ENCODE data around the gene SLC18A3.

SLC18A3 gene

DNA sequence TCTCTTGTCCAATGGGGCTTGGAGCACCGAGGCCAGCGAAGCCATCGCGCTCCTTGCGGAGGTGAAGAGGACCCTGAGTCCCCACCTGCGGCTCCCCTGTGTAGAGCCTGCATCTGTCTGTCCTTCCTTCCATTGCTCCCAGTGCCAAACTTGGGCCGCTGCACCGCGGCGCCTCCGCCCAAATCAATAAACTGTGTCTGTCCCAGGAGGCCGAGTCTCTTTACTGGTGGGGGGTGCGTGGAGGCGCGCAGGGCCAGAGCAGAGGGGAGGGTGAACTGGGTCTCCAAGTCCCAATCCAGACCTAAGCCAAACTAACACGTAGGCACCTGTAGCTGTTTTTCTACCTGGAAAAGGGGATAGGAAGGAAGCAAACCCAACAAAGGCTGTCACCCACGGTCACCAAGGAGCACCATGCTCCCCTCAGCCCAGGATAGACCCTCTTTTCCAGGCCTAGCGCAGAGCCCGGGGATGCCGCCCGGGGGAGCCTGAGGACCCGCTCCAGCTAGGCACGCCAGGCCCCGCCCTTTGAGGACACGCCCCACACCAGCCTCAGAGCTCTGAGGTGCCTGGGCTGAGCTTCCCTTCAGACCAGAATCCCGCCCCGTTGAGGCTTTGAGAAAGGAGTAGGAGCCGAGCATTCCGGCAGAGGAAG, 2.5 kb downstream of the SLC18A3 start:
- no peak for FAIRE-seq

DNA sequence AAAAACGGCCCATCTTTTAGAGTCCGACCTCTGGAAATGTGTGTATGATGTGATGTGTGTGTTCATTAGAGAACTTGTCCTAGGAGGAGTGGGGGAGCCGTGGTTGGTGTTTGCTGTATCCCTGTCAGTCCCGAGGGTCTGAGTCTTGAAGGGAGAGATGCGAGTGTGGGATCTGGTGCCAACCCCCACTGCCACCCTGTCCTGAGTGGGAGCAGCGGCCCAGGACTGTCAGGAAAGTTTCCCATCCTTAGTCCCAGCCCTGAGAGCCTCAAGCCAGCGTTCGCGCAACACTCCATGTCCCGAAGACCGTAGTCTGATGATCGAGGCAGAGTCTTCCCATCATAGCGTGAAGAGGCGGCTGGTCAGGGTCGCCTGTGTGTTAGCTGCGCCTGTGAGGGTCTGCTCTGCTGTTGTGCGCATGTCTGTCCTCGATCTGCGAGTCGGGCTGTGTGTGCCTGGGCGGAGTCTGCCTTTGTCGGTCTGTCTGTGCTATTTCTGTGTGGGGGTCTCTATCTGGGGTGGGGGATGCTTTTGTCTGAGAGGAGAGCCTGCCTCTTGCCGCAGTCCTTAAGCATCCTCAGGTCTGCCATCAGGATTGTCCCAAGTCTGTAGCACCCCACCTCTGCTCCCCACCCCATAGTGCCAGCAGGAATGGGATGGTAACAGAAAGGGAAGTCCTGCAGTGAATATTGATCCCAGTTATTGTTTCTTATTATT, 3.2 kb downstream of the SLC18A3 start:
- no peak for FAIRE-seq

DNA sequence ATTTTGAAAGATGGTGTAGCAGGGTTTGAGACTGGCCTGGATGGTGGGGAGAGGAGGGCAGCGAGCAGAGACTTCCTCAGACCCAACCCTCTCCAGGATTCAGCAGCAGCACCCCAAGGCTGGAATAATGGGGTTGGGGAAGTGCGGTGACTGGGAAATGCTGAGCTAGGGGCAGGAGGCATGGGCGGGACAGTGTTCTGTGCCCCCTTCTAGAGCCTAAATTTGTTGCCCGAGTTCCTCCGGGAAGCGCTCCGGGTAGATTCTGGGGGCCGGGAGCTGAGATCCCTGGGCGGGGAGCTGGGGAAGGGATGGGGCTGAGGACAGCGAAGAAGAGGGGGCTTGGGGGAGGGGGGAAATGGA, 3.8 kb downstream of the SLC18A3 start, which contains the start of gene CHAT:
TSS of gene CHAT (plus strand) at position 156 of the 360 bp plus-strand sequence. CDS start at position 309, 153 bp downstream.
- no peak for FAIRE-seq

DNA sequence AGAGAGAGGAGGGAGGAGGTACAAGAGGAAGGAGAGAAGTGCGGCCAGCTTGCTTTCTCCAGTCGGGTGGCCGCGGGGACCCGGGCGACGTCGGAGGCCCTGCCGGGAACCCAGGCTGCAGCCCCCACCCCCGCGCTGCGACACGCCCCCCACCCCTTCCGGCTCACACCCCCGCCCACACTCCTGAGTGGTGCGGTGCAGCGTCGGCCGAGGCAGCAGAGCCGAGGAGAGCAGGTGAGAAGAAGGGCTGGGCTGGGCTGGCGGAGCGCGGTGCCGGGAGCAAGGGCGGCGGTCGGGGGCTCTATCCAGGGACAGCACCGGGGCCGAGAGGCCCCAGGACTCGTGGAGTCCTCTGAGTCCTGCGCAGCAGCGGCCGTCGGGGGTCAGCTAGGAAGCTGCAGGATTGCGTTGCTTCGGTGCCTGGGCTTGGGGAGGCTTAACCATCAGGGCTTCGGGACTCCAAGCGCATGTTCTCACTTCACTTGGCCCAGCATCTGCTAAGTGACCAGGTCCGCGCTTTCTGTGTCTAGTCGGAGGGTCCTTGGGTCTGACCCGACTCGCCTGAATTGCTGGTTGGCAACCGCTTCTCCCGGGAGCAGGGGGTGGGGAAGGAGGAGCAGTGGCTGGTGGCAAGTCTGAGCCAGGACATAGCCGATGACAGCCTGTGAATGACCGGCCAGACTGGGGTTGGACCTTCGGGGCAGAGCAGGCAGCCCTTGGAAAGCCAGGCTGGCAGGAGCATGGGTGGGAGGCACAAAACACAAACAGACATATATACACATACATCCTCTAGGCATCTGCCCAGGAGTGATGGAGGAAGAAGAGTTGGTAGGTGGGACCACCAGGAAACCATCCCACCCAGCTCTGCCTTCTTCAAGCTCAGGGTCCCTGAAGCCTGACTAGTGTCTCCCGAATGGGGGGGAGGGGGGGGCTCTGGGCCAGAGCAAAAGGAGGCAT, 4.4 kb downstream of the SLC18A3 start:
- no peak for FAIRE-seq

DNA sequence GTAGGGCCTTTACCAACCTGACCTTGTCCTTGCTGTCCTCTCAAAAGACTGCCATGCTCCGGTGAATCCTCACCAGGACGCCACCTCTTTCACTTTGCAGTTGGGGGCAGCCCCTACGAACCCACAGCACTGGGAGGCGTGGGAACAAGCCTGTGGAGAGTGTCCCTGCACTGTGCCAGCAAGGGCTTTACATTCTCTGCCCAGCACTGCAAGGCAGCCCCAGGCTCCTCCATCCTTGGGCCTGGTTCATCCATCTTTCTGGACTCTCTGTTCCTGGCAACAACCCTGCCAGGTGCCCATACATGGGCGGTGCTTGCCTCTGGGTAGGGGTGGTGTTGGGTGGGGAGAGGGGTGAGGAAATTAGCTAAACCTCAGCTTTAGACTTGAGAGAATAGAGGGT, 5.1 kb downstream of the SLC18A3 start:
- no peak for FAIRE-seq

DNA sequence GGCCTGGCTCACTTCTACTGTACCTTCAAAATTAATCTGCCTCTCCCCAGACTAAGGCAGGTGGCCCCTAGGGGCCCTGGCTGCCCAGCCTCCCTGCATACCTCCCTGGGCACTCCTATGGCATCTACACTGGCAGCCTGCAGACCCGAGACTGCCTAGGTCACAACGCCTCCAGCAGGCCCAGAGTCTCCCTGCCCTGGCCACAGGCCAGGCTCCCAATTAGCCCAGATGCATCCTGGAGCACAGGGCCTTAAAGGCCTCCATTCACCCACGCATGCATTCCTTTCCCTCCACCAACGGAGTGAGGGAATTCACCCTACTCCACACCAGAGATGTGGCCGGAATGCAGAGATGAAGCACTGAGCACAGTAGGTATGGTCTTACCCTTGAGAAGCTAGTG, 5.6 kb downstream of the SLC18A3 start:
- FAIRE-seq: no peak

DNA sequence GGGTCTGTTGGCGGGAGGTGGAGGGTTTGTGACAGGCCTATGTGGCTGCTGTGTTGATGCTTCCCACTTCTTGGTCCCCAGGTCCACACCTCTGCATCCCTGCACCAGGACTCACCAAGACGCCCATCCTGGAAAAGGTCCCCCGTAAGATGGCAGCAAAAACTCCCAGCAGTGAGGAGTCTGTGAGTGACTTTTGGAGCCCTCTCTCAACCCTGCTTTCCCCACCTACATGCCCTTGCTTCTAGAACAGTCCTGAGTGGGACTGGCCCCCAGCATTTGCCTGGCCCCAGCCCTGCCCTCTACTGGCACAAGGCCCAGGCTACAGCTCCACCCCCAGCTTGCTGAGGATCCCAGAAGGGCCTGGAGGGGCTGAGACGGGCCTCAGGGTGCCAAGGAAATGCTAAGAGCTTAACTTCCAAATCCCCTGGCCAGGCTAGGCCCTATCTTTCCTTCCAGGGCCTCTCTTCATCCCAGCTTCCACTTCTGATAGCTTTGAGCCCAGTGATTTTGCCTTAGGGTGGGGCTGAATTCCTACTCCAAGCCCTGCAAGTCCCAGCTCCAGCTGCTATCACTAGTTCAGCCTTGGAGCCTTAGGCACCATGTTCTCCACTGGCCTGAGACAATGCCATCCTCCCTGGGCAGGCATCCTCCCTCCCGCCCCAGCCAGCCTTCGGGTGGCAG, 6.5 kb downstream of the SLC18A3 start:
- no peak for FAIRE-seq

DNA sequence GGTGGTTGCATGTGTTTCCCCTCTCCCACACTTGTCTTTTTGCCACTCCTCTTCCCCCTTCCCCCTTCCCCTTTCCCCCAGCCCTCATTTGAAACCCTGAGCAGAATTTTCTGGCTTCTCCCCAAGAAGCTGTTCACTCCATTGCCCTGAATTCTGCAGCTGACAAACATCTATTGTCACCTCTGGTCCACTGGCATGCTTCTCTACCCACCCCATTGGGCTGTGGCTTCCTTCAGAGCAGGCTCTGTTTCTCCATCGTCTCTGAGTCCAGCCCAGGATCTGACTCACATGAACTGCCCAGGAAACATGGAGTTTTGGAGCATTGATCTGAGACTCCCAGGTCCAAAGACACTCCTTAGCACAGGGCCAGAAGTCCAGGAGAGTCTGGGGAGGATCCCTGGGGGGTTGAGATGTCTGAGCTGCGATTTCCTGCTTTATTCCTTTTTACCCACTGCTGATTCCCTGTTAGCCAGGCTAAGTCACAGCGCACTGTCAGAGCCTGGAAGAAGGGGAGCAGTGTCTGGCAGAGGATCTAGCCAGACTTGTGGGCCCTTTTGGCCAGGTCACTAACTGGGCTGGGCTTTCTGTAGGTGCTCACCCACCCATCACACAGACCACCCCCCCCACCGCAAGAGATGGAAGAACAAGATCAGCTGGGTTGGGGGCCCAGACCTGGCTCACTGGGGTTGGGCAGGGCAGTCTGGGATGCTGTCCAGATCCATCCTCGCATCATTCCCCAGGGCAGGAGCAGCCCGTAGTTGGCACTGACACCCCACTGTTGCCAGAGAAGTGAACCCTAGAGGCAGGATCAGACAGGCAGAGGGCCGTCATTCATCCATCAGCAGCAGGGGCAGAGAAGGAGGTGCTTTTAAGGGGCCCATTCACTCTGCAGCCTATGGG, 7.3 kb downstream of the SLC18A3 start:
- no peak for FAIRE-seq

DNA sequence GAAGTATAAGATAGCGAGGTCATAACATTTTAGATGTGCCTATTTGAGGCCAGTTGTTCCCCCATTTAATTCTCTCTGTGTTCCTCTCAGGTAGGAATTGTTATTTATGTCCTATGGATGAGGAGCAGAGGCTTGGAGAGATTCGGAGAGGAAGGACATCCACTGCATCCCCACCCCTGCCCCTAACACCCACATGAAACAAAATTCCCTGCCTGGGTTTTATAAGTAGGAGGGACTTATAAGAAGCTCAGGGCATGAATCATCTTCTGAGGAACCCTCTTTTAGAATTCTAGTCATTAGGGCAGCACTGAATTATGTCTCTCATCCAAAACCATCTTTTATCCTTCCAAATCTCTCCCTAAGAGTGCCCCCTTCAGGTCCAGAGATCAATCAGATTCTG, 8.7 kb downstream of the SLC18A3 start:
- no peak for FAIRE-seq

DNA sequence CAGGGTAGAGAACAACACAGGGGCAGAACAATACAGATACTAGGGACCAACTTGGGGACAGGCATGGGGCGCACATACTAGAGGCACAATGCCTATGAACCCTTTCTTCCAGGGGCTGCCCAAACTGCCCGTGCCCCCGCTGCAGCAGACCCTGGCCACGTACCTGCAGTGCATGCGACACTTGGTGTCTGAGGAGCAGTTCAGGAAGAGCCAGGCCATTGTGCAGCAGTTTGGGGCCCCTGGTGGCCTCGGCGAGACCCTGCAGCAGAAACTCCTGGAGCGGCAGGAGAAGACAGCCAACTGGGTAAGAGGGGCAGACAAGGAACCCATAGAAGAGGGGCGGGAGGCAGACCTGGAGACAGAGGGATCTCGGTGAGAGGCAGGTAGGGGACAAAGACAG, 9.5 kb downstream of the SLC18A3 start:
- FAIRE-seq: no peak

DNA sequence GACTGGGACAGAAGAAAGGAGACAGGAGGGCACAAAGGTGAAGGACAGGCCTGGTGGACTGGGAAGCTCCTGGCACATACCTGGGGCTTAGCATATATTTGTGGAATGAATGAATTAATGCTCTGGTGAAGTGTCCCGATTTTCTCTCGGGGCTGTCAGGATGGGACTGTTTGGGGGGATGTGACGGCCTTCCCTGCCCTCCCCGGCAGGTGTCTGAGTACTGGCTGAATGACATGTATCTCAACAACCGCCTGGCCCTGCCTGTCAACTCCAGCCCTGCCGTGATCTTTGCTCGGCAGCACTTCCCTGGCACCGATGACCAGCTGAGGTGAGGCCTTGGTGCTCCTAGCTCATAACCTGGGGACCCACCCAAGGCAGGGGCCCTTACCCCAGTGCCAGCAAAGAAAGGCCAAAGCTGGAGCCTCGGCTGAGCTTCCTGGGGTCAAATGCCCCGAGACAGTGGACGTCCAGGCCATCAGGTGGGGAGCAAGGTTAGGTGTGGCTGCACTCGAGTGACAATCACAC, 10.2 kb downstream of the SLC18A3 start:
- FAIRE-seq: no peak

DNA sequence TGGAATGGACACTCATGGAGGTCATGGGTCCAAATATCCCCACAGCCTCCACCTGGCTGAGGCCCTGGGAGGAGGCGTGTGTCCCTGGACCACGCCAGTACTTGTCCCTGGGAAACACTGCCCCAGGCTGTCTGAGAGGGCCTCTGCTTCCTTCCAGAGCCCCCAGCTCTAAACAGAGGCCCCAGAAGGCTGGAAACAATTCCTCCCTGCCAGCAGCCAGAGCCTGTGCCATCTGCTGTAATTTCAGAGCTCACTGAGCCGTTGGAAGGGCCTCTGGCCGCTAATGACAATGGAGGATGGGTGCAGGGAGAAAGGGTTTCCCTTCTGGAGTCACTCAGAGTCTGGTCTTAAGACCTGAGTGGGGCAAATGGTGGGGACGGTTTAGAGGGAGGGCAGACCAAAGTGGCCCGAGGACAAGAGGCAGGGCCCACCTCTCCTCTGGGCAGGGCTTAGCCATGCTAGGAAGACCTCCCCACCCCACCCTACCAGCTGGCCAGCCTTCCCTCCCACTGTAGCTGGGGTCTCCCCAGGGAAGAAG, 10.8 kb downstream of the SLC18A3 start:
- no peak for FAIRE-seq

DNA sequence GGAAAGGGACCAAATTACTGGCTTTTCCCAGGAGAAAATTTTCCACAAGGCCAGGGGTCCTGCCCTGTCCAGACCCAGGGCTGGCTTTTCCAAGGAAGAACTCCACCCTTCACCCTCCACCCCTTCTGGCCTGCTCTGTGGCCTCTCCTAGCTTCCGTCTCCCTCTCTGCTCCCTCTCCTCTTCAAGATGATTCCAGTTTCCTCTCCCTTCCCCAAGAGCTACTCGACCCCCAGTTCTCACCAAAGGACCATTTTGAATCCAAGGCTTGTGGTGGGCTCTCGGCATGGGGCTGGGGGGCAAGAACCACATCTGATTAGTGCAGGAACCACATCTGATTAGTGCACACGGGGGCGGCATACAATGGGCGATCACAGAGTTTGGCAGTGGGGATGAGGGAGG, 11.5 kb downstream of the SLC18A3 start:
- no peak for FAIRE-seq

DNA sequence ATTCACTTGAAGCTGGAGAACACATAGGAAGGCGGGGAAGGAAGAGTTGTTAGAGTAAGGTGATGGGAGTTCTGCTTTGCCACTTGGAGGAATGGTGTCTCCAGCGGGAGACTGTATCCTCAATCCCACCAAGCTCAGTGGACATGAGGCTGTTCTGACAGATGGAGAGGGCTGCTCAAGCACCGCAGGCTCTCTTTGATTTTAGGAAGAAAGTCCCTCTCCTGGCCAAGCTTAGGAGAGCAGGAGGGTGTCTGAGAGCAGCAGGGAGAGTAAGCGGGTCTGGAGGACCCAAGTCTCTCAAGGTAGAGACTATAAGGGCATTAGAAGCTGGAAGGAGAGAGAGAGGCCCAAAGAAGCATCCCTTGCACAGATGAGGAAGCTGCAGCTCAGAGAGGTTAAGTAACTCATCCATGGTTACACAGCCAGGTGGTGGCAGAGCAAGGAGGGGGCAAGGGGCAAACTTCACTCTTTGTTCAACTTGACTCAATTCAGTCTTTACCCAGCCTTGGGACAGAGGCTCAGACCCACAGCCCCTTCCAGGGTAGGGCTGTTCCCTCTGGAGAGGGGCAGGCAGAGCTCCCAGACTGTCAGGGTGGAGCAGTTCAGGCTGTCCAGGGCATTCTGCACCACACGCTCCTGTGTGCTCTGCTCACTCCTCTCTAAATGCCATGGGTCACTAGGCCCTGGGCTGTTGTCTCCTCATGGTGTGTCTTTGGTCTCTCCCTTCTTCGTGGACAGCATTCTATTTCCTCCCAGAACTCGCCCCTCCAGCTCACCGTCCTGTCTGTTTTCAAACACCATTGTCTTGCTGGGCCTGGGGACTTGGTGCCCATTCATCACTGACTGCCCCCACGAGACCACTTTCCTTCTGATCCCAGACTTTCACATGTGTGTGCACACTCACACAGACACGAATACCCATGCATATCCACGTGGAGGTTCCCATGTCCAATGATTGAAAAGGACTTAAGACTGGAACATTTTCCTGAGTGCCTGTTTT, 12.6 kb downstream of the SLC18A3 start:
- FAIRE-seq: no peak

DNA sequence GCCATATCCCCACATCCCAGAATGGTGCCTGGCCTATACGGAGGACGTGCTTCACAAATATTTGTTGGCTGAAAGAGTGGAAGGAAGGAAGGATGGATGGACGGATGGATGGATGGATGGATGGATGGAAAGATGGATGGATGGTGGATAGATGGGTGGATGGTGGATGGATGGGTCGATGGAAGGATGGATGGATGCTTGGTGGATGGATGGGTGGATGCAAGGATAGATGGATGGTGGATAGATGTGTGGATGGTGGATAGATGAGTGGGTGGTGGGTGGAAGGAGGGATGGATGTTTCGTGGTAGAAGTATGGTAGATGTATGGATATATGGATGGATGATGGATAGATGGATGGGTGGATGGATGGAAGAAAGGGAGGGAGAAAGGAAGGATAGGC, 14.5 kb downstream of the SLC18A3 start:
- no peak for FAIRE-seq

DNA sequence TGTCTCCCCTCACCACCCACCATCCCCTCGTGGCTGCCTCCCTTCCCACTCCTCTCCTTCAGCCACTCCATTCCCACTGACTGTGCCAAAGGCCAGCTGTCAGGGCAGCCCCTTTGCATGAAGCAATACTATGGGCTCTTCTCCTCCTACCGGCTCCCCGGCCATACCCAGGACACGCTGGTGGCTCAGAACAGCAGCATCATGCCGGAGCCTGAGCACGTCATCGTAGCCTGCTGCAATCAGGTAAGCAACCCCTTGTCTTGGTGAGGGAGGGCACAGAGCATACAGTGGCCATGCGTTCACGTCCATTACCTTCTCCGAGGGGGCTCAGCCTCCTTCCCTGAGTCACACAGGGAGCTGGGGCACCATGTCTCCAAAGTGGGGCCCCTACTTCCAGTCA, 15.3 kb downstream of the SLC18A3 start:
- no peak for FAIRE-seq

DNA sequence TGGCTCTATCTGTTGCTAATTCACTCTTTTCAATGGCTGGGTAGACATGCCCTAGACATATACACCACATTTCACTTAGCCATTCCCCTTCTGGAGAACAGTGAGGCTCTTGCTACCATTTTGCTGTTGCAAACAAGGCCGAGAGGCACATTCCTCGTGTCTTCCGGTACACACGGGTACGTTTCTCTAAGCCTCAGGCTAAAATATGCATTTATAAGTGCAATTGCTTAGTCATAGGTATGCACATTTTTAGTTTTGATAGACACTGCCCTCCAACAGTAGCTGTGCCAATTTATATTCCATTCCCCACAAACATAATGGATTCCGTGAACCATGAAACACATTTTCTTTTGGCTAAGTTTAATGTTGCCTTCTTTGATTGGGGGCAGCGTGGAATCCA, 16.9 kb downstream of the SLC18A3 start:
- FAIRE-seq: no peak

DNA sequence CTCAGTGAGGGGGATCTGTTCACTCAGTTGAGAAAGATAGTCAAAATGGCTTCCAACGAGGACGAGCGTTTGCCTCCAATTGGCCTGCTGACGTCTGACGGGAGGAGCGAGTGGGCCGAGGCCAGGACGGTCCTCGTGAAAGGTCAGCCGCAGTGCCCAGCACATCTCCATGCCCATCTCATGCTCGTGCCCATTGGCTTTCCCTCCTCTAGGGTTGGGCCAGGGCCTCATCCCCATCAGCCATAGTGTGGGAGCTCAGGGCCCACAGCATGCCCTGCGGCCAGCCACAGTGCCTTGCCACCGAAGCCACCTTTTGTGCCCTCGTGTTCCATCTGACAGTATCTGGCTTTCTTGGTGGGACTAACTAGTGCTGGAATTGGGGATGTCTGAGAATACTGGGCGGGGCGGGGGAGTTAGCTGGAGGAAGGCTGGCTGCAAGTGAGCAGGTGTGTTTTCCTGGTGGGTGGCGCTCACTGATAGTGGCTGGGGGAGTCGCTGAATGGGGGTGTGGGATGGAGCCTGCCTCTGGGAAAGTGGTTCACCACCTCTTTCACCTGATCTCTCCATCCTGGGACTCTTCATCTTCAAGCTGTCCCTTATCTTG, 17.6 kb downstream of the SLC18A3 start:
- no peak for FAIRE-seq

DNA sequence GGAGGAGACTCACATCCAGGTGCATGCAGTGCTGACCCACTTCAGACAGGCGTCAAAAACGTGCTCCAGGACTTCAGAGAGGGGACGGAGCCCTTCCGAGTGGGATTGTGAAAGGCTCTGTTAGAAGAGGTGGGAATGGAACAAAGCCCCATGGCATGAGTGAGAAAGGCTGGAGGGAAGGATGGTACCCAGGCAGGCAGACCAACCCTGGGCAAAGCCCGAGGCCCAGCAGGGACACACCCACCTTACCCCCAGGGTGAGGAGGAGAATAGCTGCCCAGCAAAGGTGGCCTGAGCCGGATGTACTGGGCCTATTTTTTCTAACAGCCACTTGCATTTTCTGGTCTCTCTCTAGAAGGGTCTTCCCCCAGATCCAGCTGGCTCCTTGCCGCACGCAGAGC, 18.5 kb downstream of the SLC18A3 start:
- FAIRE-seq: no peak

DNA sequence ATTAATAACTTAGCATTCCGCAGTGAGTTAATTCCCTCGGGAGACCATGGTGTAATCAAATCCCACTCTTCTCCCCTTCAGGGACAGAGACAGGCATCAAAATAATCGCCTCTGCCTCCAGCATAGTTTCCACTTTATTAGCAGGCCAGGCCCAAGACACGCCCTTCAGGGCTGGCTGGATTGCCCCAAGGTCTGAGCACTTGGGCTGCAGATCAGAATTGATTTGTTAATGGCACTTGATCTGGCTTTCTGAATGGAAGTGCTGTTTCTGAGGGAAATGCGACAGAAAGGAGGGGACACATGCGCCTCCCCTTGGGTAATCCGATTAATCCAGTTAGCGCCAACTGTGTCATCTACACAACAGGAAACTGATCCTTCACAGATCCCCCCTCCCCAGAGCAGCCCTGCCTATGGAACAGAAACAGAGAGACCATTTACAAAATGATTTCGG, 19.3 kb downstream of the SLC18A3 start:
- FAIRE-seq: no peak

Data from TTC549 (cell line).